Mononuclear cell (primary cell): Measurements from ENCODE around the gene SLC44A5. TPM values are rescaled to one million over a fixed set of nuclear protein-coding genes. Genes with fewer than 3 reads are reported as not detected.
"Not testable (repeated sequence)": the region's sequence is repeated elsewhere in the genome, so short reads cannot be mapped to it uniquely, and the experiment has no call there.

Experiments used
- H3K27me3 ChIP-seq: 2 replicates; pipeline ENCODE4 v1.6.0; 2011; ENCODE audit warnings: low read length, control low read depth; ENCODE audit not compliant: insufficient read depth
- H3K4me1 ChIP-seq: 2 replicates; pipeline ENCODE4 v1.5.1; 2011; ENCODE audit warnings: mild to moderate bottlenecking, low read length, control low read depth; ENCODE audit not compliant: insufficient read depth
- H3K4me3 ChIP-seq: 2 replicates; pipeline ENCODE4 v1.5.1; 2011; ENCODE audit warnings: mild to moderate bottlenecking, low read length, moderate library complexity
- H3K9me3 ChIP-seq: 2 replicates; pipeline ENCODE4 v1.5.1; 2011; ENCODE audit warnings: low read depth, mild to moderate bottlenecking, control low read depth, low read length
- total RNA-seq: library from RNA; depleted of rRNA; stranded (reverse); fragments of >200 nt; gene quantifications from one replicate; pipeline ENCODE4 v1.2.3, GENCODE V29; 2012

The SLC44A5 gene
- total RNA-seq, 1 donor = 0.52 TPM

- H3K4me1 ChIP-seq = no peaks in the 10 kb centered on the region
- H3K9me3 ChIP-seq = no peaks in the 10 kb centered on the region
- H3K27me3 ChIP-seq = no peaks in the 10 kb centered on the region
- H3K4me3 ChIP-seq = no peak overlapping the region
These were observed 189.5 kb downstream of the SLC44A5 start for GRCh38 chr1:75421371-75421770.

- H3K4me3 ChIP-seq = no peak overlapping the region
These were observed 195.7 kb downstream of the SLC44A5 start for GRCh38 chr1:75415187-75415586.

GRCh38 chr1:75412616-75413015 is 198.3 kb downstream of the SLC44A5 start:
- no peaks in the 10 kb centered on the region for H3K27me3 ChIP-seq
- no peaks in the 10 kb centered on the region for H3K4me1 ChIP-seq
- H3K4me3 ChIP-seq = no peak overlapping the region
- no peaks in the 10 kb centered on the region for H3K9me3 ChIP-seq

More at GRCh38 chr1:75415187-75415586, 195.7 kb downstream of the SLC44A5 start:
- Histone ChIP-seq H3K27me3 (no peaks in the 10 kb centered on the region), H3K4me1 (no peaks in the 10 kb centered on the region), H3K9me3 (no peaks in the 10 kb centered on the region)

GRCh38 chr1:75404681-75405080 is 206.2 kb downstream of the SLC44A5 start:
- not testable (repeated sequence) for H3K9me3 ChIP-seq, H3K27me3 ChIP-seq

GRCh38 chr1:75403147-75403646 is 207.7 kb downstream of the SLC44A5 start:
- H3K27me3 ChIP-seq, H3K4me1 ChIP-seq, H3K4me3 ChIP-seq, H3K9me3 ChIP-seq: not testable (repeated sequence)

More at GRCh38 chr1:75404681-75405080, 206.2 kb downstream of the SLC44A5 start:
- not testable (repeated sequence) for H3K4me1 ChIP-seq, H3K4me3 ChIP-seq

GRCh38 chr1:75400716-75401115 is 210.2 kb downstream of the SLC44A5 start:
- Histone ChIP-seq H3K27me3 (no peaks in the 10 kb centered on the region), H3K4me3 (no peak overlapping the region), H3K4me1 (no peaks in the 10 kb centered on the region), H3K9me3 (no peaks in the 10 kb centered on the region)

GRCh38 chr1:75396745-75397144 is 214.2 kb downstream of the SLC44A5 start:
- no peaks in the 10 kb centered on the region for H3K27me3 ChIP-seq

GRCh38 chr1:75396260-75396659 is 214.7 kb downstream of the SLC44A5 start:
- Histone ChIP-seq H3K4me3 (no peak overlapping the region), H3K9me3 (no peaks in the 10 kb centered on the region), H3K4me1 (no peaks in the 10 kb centered on the region), H3K27me3 (no peaks in the 10 kb centered on the region)

More at GRCh38 chr1:75396745-75397144, 214.2 kb downstream of the SLC44A5 start:
- Histone ChIP-seq H3K4me1 (no peaks in the 10 kb centered on the region), H3K4me3 (no peak overlapping the region), H3K9me3 (no peaks in the 10 kb centered on the region)

- Histone ChIP-seq H3K4me3 (no peak overlapping the region), H3K27me3 (no peaks in the 10 kb centered on the region), H3K4me1 (no peaks in the 10 kb centered on the region), H3K9me3 (peaks cover 5% of the 10 kb centered on the region)
These were observed 216.4 kb downstream of the SLC44A5 start for GRCh38 chr1:75394386-75395139.

GRCh38 chr1:75392278-75392677 is 218.6 kb downstream of the SLC44A5 start:
- no peaks in the 10 kb centered on the region for H3K27me3 ChIP-seq
- H3K4me3 ChIP-seq = no peak overlapping the region
- peaks cover 5% of the 10 kb centered on the region for H3K9me3 ChIP-seq
- no peaks in the 10 kb centered on the region for H3K4me1 ChIP-seq

GRCh38 chr1:75375476-75376447 is 235.2 kb downstream of the SLC44A5 start:
- not testable (repeated sequence) for H3K4me3 ChIP-seq, H3K9me3 ChIP-seq, H3K27me3 ChIP-seq, H3K4me1 ChIP-seq

- H3K4me1 ChIP-seq = no peaks in the 10 kb centered on the region
- no peaks in the 10 kb centered on the region for H3K9me3 ChIP-seq
- H3K27me3 ChIP-seq = no peaks in the 10 kb centered on the region
- H3K4me3 ChIP-seq = no peak overlapping the region
These were observed 237.3 kb downstream of the SLC44A5 start for GRCh38 chr1:75373542-75374159.

GRCh38 chr1:75366595-75366994 is 244.3 kb downstream of the SLC44A5 start:
- Histone ChIP-seq H3K27me3 (no peaks in the 10 kb centered on the region), H3K9me3 (peaks cover 20% of the 10 kb centered on the region), H3K4me1 (no peaks in the 10 kb centered on the region), H3K4me3 (no peak overlapping the region)

- H3K27me3 ChIP-seq = no peaks in the 10 kb centered on the region
- peaks cover 9% of the 10 kb centered on the region for H3K9me3 ChIP-seq
- H3K4me3 ChIP-seq = no peak overlapping the region
- no peaks in the 10 kb centered on the region for H3K4me1 ChIP-seq
These were observed 249.7 kb downstream of the SLC44A5 start for GRCh38 chr1:75361260-75361659.

- not testable (repeated sequence) for H3K9me3 ChIP-seq, H3K4me1 ChIP-seq, H3K4me3 ChIP-seq, H3K27me3 ChIP-seq
These were observed 256.6 kb downstream of the SLC44A5 start for GRCh38 chr1:75354267-75354666.
